GM21423 (cell line): ENCODE results near the gene DSE.

Source experiments
- ATAC-seq: cut with Tn5 transposase; IDR thresholded peaks from one replicate; pipeline ENCODE4 v1.9.1; 2021; ENCODE audit warnings: mild to moderate bottlenecking, moderate library complexity; ENCODE audit not compliant: unreplicated experiment

Gene DSE

DNA sequence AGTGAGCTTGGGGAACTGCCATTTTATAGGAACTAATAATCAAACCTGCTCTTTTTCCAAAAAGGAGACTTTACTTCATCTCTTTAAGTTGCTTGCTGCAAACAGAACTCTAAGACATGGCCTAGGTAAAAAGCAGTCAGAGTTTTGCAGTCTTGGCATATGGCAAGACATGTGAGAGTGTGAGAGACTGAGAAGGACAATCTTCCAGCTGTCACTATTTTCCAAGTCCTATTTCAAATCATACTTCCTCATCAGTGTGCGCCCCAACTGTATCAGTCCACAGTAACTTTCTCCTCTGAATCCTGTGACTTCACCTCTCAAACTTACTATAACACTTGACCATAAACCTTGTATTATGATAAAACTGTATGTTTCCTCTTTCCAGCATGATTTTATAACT lies 100.8 kb downstream of the DSE start:
- no peak for ATAC-seq

DNA sequence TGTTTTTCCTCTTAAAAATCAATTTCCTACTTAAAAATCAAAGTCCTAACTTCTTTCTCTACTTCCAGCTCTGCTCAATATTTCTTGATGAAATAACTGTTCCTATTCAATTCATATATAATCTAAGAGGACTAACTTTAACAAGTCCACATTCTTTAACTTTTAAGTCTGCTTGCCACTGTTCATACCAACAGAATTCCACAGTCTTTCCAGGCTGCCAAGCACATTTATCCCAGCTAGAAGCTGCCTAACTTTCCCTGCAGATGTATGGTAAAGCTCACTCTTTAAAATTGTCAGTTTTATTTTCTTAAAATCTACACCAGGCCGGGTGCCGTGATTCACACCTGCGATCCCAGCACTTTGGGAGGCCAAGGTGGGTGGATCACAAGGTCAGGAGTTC lies 102.0 kb downstream of the DSE start:
- no peak for ATAC-seq

DNA sequence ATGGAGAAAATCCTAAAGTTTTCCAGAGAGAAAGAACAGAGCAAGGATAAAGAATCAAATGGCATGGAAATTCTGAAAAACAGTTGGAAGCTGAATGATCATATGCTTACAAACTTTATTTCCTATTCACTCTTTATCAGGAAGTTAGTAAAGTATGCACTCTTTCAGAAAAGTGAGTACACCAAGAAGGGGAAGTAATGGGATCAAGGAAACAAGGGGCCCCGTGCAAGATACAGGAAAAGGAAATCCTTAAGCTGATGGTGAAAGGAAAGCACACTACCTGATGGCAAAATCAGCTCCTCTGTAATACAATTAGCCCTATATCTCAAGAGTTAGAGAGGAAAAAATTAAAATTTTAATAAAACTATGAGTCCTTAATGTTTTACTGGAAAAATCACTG lies 104.4 kb downstream of the DSE start:
- no peak for ATAC-seq

DNA sequence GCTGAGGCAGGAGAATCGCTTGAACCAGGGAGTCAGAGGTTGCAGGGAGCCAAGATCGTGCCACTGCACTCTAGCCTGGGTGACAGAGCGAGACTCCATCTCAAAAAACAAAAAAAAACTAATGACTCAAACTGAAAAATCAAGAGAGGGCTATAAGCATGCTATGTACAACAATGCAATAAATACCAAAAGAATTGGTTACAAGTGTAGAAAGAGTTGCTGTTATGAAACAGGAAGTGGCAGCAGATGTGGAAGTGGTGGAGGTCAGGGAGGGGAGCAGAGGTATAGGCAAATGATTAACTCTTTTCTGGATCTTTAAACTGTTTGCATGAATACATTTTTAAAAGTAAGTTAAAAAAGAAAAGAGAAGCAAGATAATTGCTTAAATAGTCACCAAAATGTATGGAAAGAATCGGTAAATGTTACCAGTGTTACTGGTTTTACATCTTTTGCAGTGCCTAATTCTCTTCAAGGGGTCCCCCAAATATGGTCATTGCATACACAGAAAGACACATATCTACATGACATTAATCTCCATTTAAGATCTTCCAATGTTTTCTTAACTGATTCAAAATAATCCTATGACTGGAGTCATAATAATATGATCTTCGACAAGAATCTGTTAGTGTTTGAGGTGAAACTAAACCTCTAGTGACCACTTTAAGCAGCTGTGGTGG lies 105.4 kb downstream of the DSE start:
- peak; percentile 100 for ATAC-seq

DNA sequence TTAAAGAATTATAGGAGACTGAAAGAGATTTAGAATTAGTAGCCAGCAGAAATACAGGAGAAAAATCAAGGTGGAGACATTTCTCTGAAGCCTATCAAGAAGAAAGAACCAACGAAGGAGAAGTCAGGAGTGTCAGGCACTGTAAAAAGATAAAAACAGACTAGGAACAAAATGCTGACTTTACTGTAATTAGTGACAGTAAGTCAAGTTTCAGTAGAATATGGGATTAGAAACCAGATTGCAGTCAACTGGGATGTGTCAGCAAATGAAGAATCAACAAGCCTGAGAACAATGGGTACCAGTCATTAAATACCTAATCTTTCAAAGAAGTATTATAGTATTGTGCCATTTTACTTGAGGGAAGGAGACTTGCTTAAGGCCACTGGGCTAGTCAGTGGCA lies 112.0 kb downstream of the DSE start:
- no peak for ATAC-seq

DNA sequence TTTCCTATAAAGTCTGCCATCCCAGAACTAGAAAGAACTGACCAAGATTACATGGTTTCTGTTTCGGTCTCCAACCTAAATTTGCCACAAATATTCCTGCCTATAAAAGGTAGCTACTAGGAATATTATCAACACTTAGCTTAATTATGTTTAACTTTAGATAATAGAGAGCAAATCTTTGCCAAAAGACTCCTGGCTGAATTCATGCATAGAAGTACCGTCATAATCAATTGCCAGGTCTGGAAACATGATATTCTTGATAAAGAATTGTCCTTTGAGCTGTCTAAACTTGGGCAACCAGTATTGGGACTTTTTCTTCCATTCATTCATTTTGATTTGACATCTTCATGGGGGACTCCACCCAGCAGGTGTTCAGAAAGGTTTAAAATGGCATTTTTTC lies 112.9 kb downstream of the DSE start:
- no peak for ATAC-seq

DNA sequence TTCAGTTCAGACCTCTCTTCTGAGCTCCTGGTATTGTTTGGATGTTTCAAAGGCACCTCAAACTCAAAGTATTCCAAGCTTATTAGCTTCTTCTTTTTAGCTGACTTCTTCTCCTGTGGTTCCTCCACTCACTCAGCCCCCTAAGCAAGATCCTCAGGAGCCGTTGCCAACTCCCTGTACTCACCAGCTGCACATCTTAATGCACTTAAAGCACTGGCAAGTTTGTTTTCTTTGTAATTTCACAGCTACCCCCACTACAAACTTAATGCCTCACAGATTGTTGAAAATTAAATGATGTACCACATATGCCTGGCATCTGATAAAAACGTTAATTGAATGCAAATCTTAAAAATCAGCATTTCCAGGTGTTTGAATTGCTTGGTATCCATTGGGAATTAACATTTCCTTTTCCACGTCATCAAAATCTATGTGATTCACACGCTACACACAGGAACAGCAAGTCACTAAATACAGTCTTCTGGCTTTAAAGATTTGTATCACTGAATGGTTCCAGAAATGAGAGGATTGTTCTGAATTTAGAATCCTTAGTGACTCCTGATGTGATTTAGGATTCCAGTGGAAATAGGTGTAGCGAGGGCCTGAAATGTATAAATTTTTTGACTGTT lies 114.9 kb downstream of the DSE start:
- ATAC-seq, result no peak

DNA sequence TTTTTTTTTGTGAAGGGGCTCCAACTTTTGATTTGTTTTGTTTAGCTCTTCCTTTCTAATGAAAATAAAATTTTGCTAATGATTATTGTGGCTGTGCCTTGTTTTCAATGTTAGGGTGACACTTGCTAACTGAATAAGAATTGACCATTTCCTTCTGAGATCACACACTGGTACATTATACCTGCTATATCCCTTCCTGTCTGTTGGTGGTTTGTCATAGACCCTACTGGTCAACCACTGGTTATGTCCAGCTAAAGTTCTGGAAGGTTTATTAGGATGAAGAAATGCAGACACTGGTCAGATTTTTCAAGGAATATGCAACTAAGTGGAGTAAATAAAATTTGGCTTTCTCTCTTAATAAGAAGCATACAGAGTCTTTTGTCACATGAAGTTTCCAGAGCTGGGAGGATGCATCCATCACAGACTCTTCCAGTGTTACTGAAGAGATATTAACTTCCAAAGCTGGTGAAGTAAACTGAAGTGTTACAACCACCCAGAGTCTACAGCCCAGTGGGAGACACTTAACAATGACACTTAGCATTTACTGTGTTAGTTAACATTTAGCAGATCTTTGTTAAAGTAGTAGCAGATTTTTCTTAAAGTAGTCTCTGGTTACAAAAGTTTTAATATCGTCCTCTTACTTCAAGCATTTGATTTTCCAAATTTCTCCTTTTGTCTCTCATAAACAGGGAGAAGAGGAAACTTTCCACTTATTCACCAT lies 121.0 kb downstream of the DSE start:
- ATAC-seq, result no peak

DNA sequence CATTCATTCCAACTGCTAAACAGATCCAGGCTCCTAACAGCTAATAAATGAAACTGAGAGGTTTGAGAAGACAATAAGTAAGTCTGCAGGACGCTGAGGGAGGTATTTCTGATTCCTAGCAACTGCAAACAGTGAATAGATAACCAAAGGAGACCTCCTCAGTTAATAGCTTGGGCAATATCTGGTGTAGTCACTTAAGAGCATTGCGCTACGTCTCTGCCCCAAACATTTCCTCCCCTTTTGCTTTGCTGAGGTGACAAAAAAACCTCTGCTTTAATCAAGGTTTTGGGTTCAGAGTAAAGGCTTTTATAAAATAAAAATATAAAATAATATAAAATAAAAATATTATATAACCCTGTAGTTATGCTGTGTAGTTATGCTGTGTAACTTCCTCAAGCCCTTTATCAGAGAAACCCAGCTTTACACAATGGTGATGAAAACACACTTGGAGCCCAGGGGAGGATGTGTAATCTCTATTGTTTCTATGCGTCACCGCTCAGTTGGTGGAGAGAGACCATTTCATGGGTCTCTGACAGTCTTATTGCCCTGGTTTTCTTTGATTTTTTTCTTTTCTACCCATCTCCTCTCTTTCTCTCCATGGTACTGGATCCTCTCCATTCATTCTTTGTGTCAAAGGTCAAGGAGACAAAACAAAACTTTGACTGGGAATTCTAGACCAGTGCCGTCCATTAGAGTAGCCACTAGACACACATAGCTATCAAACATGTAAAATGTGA lies 121.8 kb downstream of the DSE start:
- no peak for ATAC-seq
